Prostate gland (tissue), 2 donors: ENCODE data around the gene PRSS21.

Source experiments
- POLR2A ChIP-seq: fragments of 450-650 bp; IDR thresholded peaks from one replicate; pipeline ENCODE4 v1.6.1; 2016; ENCODE audit warnings: antibody characterized with exemption, mild to moderate bottlenecking
- POLR2AphosphoS5 ChIP-seq: sonication (generic); formaldehyde crosslinking; IDR thresholded peaks from one replicate; pipeline ENCODE4 v1.6.1; 2017; ENCODE audit warnings: antibody characterized with exemption
- TF ChIP-seq, protein P1 (sequence below), 4 experiments: fragments of 200-600 bp in 2 of 4; fragments of 450-650 bp in 2 of 4; sonication (generic) in 2 of 4; IDR thresholded peaks; 1 replicate in 3 of 4; 2 replicates in 1 of 4; pipeline ENCODE4 v1.5.1; 2016 to 2019; ENCODE audit warnings: antibody characterized with exemption in 4 of 4, mild to moderate bottlenecking in 2 of 4, moderate library complexity in 2 of 4

DNA sequence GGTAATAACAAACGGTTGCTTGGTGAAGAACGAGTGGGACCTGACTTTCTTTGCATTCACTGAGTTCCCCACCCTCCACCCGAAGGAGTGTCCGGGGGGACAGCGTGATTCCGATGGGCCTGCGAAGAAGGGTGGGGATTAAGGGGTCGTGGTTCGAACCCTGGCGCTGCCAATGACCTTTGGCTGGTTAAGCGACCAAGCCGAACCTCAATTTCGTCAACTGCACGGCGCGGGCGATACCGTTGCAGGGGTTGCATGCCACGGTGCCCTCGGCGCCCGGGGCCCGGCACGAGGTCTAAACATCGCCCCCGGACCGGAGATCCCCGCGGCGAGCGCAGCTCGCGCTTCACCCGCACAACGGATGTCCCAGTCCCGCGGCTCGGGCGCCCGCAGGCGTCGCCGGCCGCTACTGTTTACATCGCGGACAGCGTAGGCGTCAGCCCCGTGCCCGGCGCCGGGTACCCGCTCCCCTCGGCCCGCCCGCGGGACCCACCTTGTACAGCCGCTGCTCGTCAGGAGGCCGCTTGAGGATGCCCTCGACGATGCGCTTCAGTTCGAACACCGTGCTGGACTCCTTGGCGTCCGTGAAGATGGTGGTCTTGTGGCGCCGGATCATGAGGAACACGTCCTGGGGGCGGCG lies 40.4 kb upstream of the PRSS21 start:
- TF ChIP-seq, protein P1, sequence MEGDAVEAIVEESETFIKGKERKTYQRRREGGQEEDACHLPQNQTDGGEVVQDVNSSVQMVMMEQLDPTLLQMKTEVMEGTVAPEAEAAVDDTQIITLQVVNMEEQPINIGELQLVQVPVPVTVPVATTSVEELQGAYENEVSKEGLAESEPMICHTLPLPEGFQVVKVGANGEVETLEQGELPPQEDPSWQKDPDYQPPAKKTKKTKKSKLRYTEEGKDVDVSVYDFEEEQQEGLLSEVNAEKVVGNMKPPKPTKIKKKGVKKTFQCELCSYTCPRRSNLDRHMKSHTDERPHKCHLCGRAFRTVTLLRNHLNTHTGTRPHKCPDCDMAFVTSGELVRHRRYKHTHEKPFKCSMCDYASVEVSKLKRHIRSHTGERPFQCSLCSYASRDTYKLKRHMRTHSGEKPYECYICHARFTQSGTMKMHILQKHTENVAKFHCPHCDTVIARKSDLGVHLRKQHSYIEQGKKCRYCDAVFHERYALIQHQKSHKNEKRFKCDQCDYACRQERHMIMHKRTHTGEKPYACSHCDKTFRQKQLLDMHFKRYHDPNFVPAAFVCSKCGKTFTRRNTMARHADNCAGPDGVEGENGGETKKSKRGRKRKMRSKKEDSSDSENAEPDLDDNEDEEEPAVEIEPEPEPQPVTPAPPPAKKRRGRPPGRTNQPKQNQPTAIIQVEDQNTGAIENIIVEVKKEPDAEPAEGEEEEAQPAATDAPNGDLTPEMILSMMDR (IDR thresholded peaks at IDR 0.05) = no peak
- TF ChIP-seq POLR2A (no peak), POLR2AphosphoS5 (no peak)
